Suprapubic skin (tissue), 4 donors: ENCODE data around the gene CCND3. TPM values are rescaled to one million over a fixed set of nuclear protein-coding genes. Genes with fewer than 3 reads are reported as not detected.
A peak's percentile ranks its signal among the peaks of the same experiment; 100 is the strongest.

Experiments used
- DNase-seq, 2 donors: peaks; one replicate each; pipeline ENCODE4 v3.0.0-alpha.2; 2019; ENCODE audit warnings: low spot score in 2 of 2
- H3K27ac ChIP-seq: fragments of 200-600 bp; sonication (generic); one replicate; pipeline ENCODE4 v1.5.1; 2019
- H3K27me3 ChIP-seq: fragments of 200-600 bp; sonication (generic); one replicate; pipeline ENCODE4 v1.5.1; 2019
- H3K36me3 ChIP-seq: fragments of 200-600 bp; sonication (generic); one replicate; pipeline ENCODE4 v1.5.1; 2019
- H3K4me1 ChIP-seq: fragments of 200-600 bp; sonication (generic); one replicate; pipeline ENCODE4 v1.5.1; 2019
- H3K4me3 ChIP-seq: fragments of 200-600 bp; sonication (generic); one replicate; pipeline ENCODE4 v1.5.1; 2019; ENCODE audit warnings: mild to moderate bottlenecking
- H3K9me3 ChIP-seq: fragments of 200-600 bp; sonication (generic); one replicate; pipeline ENCODE4 v1.5.1; 2019
- CTCF ChIP-seq, 2 donors: fragments of 200-600 bp in 1 of 2; fragments of 450-650 bp in 1 of 2; sonication (generic) in 1 of 2; IDR thresholded peaks; one replicate each; pipeline ENCODE4 v1.5.1; 2016 to 2019; ENCODE audit warnings: antibody characterized with exemption in 2 of 2, mild to moderate bottlenecking in 1 of 2, moderate library complexity in 1 of 2
- EP300 ChIP-seq: sonication (generic); formaldehyde crosslinking; IDR thresholded peaks from one replicate; pipeline ENCODE4 v1.6.1; 2017; ENCODE audit warnings: antibody characterized with exemption
- POLR2A ChIP-seq, 2 donors: fragments of 450-650 bp; IDR thresholded peaks; one replicate each; pipeline ENCODE4 v1.6.1; 2017; ENCODE audit warnings: antibody characterized with exemption in 2 of 2, mild to moderate bottlenecking in 2 of 2, moderate library complexity in 2 of 2
- POLR2AphosphoS5 ChIP-seq, 3 donors: sonication (generic); formaldehyde crosslinking; IDR thresholded peaks; one replicate each; pipeline ENCODE4 v1.6.1; 2017; ENCODE audit warnings: antibody characterized with exemption in 3 of 3
- WGBS: methylation state at CpG from one replicate; pipeline ENCODE4 v1.1.5; 2018; 5-methylcytosine and 5-hydroxymethylcytosine counted together
- total RNA-seq, 4 donors: library from RNA; depleted of rRNA; stranded (reverse); fragments of >200 nt; gene quantifications; one replicate each; pipeline ENCODE4 v1.1.0, GENCODE V29; 2016

Gene CCND3
- total RNA-seq, 4 donors from 2014 or later = 106 to 214 (median 132) TPM

GRCh38 chr6:41974281-41974825, 32.7 kb upstream of the CCND3 start:
- H3K4me3 ChIP-seq = no peak overlapping the region
- no peaks in the 10 kb centered on the region for H3K27me3 ChIP-seq
- no peak for TF ChIP-seq CTCF (IDR thresholded peaks at IDR 0.05)
- TF ChIP-seq EP300 = no peak
- no peak for TF ChIP-seq POLR2AphosphoS5 (IDR thresholded peaks at IDR 0.05)
- TF ChIP-seq POLR2A (IDR thresholded peaks at IDR 0.05) = no peak
- H3K9me3 ChIP-seq = no peaks in the 10 kb centered on the region
- WGBS = 83% methylated on average over 4 of the region's 5 CpGs
- no peaks in the 10 kb centered on the region for H3K36me3 ChIP-seq
- no peak overlapping the region for H3K27ac ChIP-seq
- H3K4me1 ChIP-seq = peaks cover 5% of the 10 kb centered on the region
- DNase-seq = peak in 1 of 2 donors; percentile 31

- DNase-seq = no peak
- 62% methylated on average over 2 of the region's 2 CpGs for WGBS
- H3K4me1 ChIP-seq = peaks cover 5% of the 10 kb centered on the region
- no peaks in the 10 kb centered on the region for H3K27me3 ChIP-seq
- H3K4me3 ChIP-seq = no peak overlapping the region
- no peak overlapping the region for H3K27ac ChIP-seq
- no peak for TF ChIP-seq POLR2AphosphoS5 (IDR thresholded peaks at IDR 0.05)
- no peak for TF ChIP-seq POLR2A (IDR thresholded peaks at IDR 0.05)
- no peaks in the 10 kb centered on the region for H3K9me3 ChIP-seq
- H3K36me3 ChIP-seq = no peaks in the 10 kb centered on the region
Measured at GRCh38 chr6:41972826-41973225, 31.2 kb upstream of the CCND3 start.

GRCh38 chr6:41970436-41970846, 28.8 kb upstream of the CCND3 start:
- no peaks in the 10 kb centered on the region for H3K27me3 ChIP-seq
- no peaks in the 10 kb centered on the region for H3K9me3 ChIP-seq
- no peaks in the 10 kb centered on the region for H3K36me3 ChIP-seq
- H3K4me1 ChIP-seq = peaks cover 5% of the 10 kb centered on the region
- peak in 1 of 2 donors; percentile 56 for DNase-seq
- TF ChIP-seq CTCF (IDR thresholded peaks at IDR 0.05) (no peak), EP300 (no peak), POLR2A (IDR thresholded peaks at IDR 0.05) (no peak), POLR2AphosphoS5 (IDR thresholded peaks at IDR 0.05) (no peak)
- no peak overlapping the region for H3K4me3 ChIP-seq
- H3K27ac ChIP-seq = no peak overlapping the region
- WGBS = 54% methylated on average over 4 of the region's 4 CpGs

GRCh38 chr6:41967312-41968287, 26.0 kb upstream of the CCND3 start:
- 79% methylated on average over 7 of the region's 7 CpGs for WGBS
- no peak overlapping the region for H3K27ac ChIP-seq
- H3K36me3 ChIP-seq = no peaks in the 10 kb centered on the region
- TF ChIP-seq CTCF (IDR thresholded peaks at IDR 0.05) (no peak), POLR2A (IDR thresholded peaks at IDR 0.05) (no peak), EP300 (no peak)
- no peaks in the 10 kb centered on the region for H3K9me3 ChIP-seq
- DNase-seq = no peak
- H3K27me3 ChIP-seq = no peaks in the 10 kb centered on the region
- peaks cover 5% of the 10 kb centered on the region for H3K4me1 ChIP-seq
- H3K4me3 ChIP-seq = no peak overlapping the region

- WGBS = 68% methylated on average over 4 of the region's 4 CpGs
- Histone ChIP-seq H3K4me1 (peaks cover 5% of the 10 kb centered on the region), H3K27me3 (no peaks in the 10 kb centered on the region), H3K36me3 (no peaks in the 10 kb centered on the region), H3K4me3 (no peak overlapping the region), H3K27ac (no peak overlapping the region), H3K9me3 (no peaks in the 10 kb centered on the region)
- TF ChIP-seq CTCF (IDR thresholded peaks at IDR 0.05) (no peak), EP300 (no peak), POLR2AphosphoS5 (IDR thresholded peaks at IDR 0.05) (no peak), POLR2A (IDR thresholded peaks at IDR 0.05) (no peak)
- no peak for DNase-seq
Measured at GRCh38 chr6:41966961-41967311, 25.3 kb upstream of the CCND3 start.
